ENCODE measurements around the gene BLCAP. TPM values are rescaled to one million over a fixed set of nuclear protein-coding genes. Genes with fewer than 3 reads are reported as not detected.

Gene BLCAP
- total RNA-seq, 2 donors from 2014 or later, result 24.1 to 44.8 TPM

GRCh38 chr20:37502654-37503053 is 25.0 kb downstream of the BLCAP start:
- no peaks in the 10 kb centered on the region for H3K36me3 ChIP-seq (replicated peaks in 1 of 2; ENCODE audit: insufficient read depth in 1 of 2, low read depth in 2 of 2)
- intact Hi-C loops (cut with DNase I), result no loop called here
- no peaks in the 10 kb centered on the region for H3K9me3 ChIP-seq
- H3K27me3 ChIP-seq, result no peaks in the 10 kb centered on the region
- no peak overlapping the region for H3K27ac ChIP-seq
- ATAC-seq, result no peak
- no peak for DNase-seq
- no peak overlapping the region for H3K4me3 ChIP-seq
- H3K4me1 ChIP-seq, result no peaks in the 10 kb centered on the region
- WGBS, 2 donors, result 89 to 91% methylated on average over 2 of the region's 2 CpGs
- TF ChIP-seq CTCF (IDR thresholded peaks at IDR 0.05) (no peak), POLR2A (IDR thresholded peaks at IDR 0.05) (no peak)

GRCh38 chr20:37501940-37502339 is 25.7 kb downstream of the BLCAP start:
- Histone ChIP-seq H3K27me3 (no peaks in the 10 kb centered on the region), H3K4me1 (no peaks in the 10 kb centered on the region), H3K4me3 (no peak overlapping the region), H3K9me3 (no peaks in the 10 kb centered on the region), H3K36me3 (replicated peaks in 1 of 2; ENCODE audit: insufficient read depth in 1 of 2, low read depth in 2 of 2) (no peaks in the 10 kb centered on the region), H3K27ac (no peak overlapping the region)
- TF ChIP-seq POLR2A (IDR thresholded peaks at IDR 0.05), result no peak
- ATAC-seq (no peak), DNase-seq (no peak)
- intact Hi-C loops (cut with DNase I), result no loop called here
- whole genome bisulfite sequencing, 2 donors, result 75 to 84% methylated on average over 7 of the region's 7 CpGs

GRCh38 chr20:37500311-37500710 is 27.4 kb downstream of the BLCAP start:
- TF ChIP-seq CTCF (IDR thresholded peaks at IDR 0.05) (no peak), POLR2A (IDR thresholded peaks at IDR 0.05) (no peak)
- intact Hi-C loops (cut with DNase I), result no loop called here
- Histone ChIP-seq H3K4me3 (no peak overlapping the region), H3K27me3 (no peaks in the 10 kb centered on the region), H3K4me1 (no peaks in the 10 kb centered on the region), H3K27ac (no peak overlapping the region), H3K36me3 (replicated peaks in 1 of 2; ENCODE audit: insufficient read depth in 1 of 2, low read depth in 2 of 2) (no peaks in the 10 kb centered on the region), H3K9me3 (no peaks in the 10 kb centered on the region)
- 81 to 88% methylated on average over 7 of the region's 7 CpGs for WGBS, 2 donors
- ATAC-seq, result no peak
- DNase-seq, result no peak

GRCh38 chr20:37498066-37498665 is 29.5 kb downstream of the BLCAP start:
- intact Hi-C loops (cut with DNase I), result no loop called here
- H3K4me3 ChIP-seq, result no peak overlapping the region
- DNase-seq (no peak), ATAC-seq (no peak)
- no peaks in the 10 kb centered on the region for H3K27me3 ChIP-seq
- TF ChIP-seq CTCF (IDR thresholded peaks at IDR 0.05), result no peak
- TF ChIP-seq POLR2A (IDR thresholded peaks at IDR 0.05), result no peak
- H3K36me3 ChIP-seq (replicated peaks in 1 of 2; ENCODE audit: insufficient read depth in 1 of 2, low read depth in 2 of 2), result no peaks in the 10 kb centered on the region
- 80% methylated on average over 2 of the region's 2 CpGs for WGBS, 2 donors
- H3K4me1 ChIP-seq, result no peaks in the 10 kb centered on the region
- no peak overlapping the region for H3K27ac ChIP-seq
- H3K9me3 ChIP-seq, result no peaks in the 10 kb centered on the region

- intact Hi-C loops (cut with DNase I), result no loop called here
- Histone ChIP-seq H3K27me3 (no peaks in the 10 kb centered on the region), H3K36me3 (replicated peaks in 1 of 2; ENCODE audit: insufficient read depth in 1 of 2, low read depth in 2 of 2) (no peaks in the 10 kb centered on the region), H3K4me1 (no peaks in the 10 kb centered on the region), H3K4me3 (no peak overlapping the region), H3K27ac (no peak overlapping the region), H3K9me3 (no peaks in the 10 kb centered on the region)
- DNase-seq, result no peak
- 78 to 83% methylated on average over 5 of the region's 5 CpGs for WGBS, 2 donors
- ATAC-seq, result no peak
- no peak for TF ChIP-seq POLR2A (IDR thresholded peaks at IDR 0.05)
- no peak for TF ChIP-seq CTCF (IDR thresholded peaks at IDR 0.05)
These were observed 32.9 kb downstream of the BLCAP start for GRCh38 chr20:37494796-37495195.
